SK-N-SH (cell line): Measurements from ENCODE around the gene NBEAL1. TPM values are rescaled to one million over a fixed set of nuclear protein-coding genes. Genes with fewer than 3 reads are reported as not detected.
"Not testable (repeated sequence)": the region's sequence is repeated elsewhere in the genome, so short reads cannot be mapped to it uniquely, and the experiment has no call there.

Experiments used
- CTCF ChIA-PET: fragments of 300-600, 350-600 bp; formaldehyde crosslinking; extraction: SDS; loops from one replicate; lab custom pipeline; 2021; lab: Yijun Ruan, JAX
- POLR2A ChIA-PET: fragments of 350-600 bp; sonication (Branson Sonifier 250); formaldehyde crosslinking; extraction: SDS; loops from one replicate; lab custom pipeline; 2020; ENCODE audit warnings: antibody characterized with exemption, inconsistent platforms; lab: Yijun Ruan, JAX
- DNase-seq: peaks from one replicate; pipeline ENCODE4 v3.0.0; 2012
- H2AFZ ChIP-seq: fragments of 200-600 bp; sonication (generic); 2 replicates; pipeline ENCODE4 v1.8.1; 2016; ENCODE audit warnings: antibody characterized with exemption, mild to moderate bottlenecking, low read depth
- H3F3A ChIP-seq: fragments of 200-600 bp; sonication (generic); replicated peaks from 2 replicates; pipeline ENCODE3; 2016; ENCODE audit warnings: antibody characterized with exemption, mild to moderate bottlenecking; ENCODE audit not compliant: insufficient read depth
- H3K27ac ChIP-seq, 2 experiments: fragments of 200-500 bp in 1 of 2; fragments of 200-600 bp in 1 of 2; sonication (Bioruptor generic) in 1 of 2; sonication (generic), shearing (Covaris generic) in 1 of 2; 2 replicates each; pipeline versions ENCODE4 v1.5.1 to v1.6.1; 2014 to 2016; ENCODE audit warnings: low read depth in 2 of 2, inconsistent platforms in 1 of 2, low read length in 1 of 2, mild to moderate bottlenecking in 1 of 2, mixed read lengths in 1 of 2
- H3K27me3 ChIP-seq: fragments of 200-600 bp; sonication (generic), shearing (Covaris generic); 2 replicates; pipeline ENCODE4 v1.6.1; 2016; ENCODE audit warnings: mixed run types; ENCODE audit not compliant: insufficient read depth
- H3K36me3 ChIP-seq, 2 experiments: fragments of 200-500 bp in 1 of 2; fragments of 200-600 bp in 1 of 2; sonication (Bioruptor generic) in 1 of 2; sonication (generic) in 1 of 2; replicated peaks in 1 of 2; 2 replicates each; pipeline versions ENCODE3 to v1.5.1; 2014 to 2016; ENCODE audit warnings: low read length in 1 of 2, mild to moderate bottlenecking in 1 of 2; ENCODE audit not compliant: insufficient read depth in 2 of 2, control insufficient read depth in 1 of 2
- H3K4me1 ChIP-seq, 2 experiments: fragments of 200-500 bp in 1 of 2; fragments of 200-600 bp in 1 of 2; sonication (Bioruptor generic) in 1 of 2; sonication (generic), shearing (Covaris generic) in 1 of 2; 2 replicates each; pipeline versions ENCODE4 v1.5.1 to v1.6.1; 2014 to 2016; ENCODE audit warnings: low read depth in 1 of 2, low read length in 1 of 2, mixed run types in 1 of 2; ENCODE audit not compliant: insufficient read depth in 2 of 2, control insufficient read depth in 1 of 2
- H3K4me2 ChIP-seq: fragments of 200-600 bp; sonication (generic), shearing (Covaris generic); 2 replicates; pipeline ENCODE4 v1.6.1; 2017; ENCODE audit warnings: mixed run types
- H3K4me3 ChIP-seq, 2 experiments: fragments of 200-500 bp in 1 of 2; fragments of 200-600 bp in 1 of 2; sonication (Bioruptor generic) in 1 of 2; sonication (generic), shearing (Covaris generic) in 1 of 2; 2 replicates each; pipeline versions ENCODE4 v1.5.1 to v1.8.1; 2014 to 2016; ENCODE audit warnings: low read depth in 2 of 2, inconsistent platforms in 1 of 2, low read length in 1 of 2, mild to moderate bottlenecking in 1 of 2, mixed read lengths in 1 of 2, moderate library complexity in 1 of 2
- H3K79me2 ChIP-seq: fragments of 200-600 bp; sonication (generic); 2 replicates; pipeline ENCODE4 v1.8.1; 2017; ENCODE audit warnings: mild to moderate bottlenecking; ENCODE audit not compliant: insufficient read depth
- H3K9ac ChIP-seq: fragments of 200-600 bp; sonication (generic); 2 replicates; pipeline ENCODE4 v1.6.1; 2017; ENCODE audit warnings: mixed run types
- H3K9me2 ChIP-seq: fragments of 200-600 bp; sonication (generic); 2 replicates; pipeline ENCODE4 v1.6.1; 2017; ENCODE audit warnings: mixed run types
- H3K9me3 ChIP-seq: fragments of 200-600 bp; sonication (generic); 2 replicates; pipeline ENCODE4 v1.6.1; 2017; ENCODE audit warnings: mixed run types, mild to moderate bottlenecking, moderate library complexity
- H4K20me1 ChIP-seq: fragments of 200-600 bp; sonication (generic); 2 replicates; pipeline ENCODE4 v1.6.1; 2017; ENCODE audit warnings: mild to moderate bottlenecking, mixed run types; ENCODE audit not compliant: insufficient read depth
- EP300 ChIP-seq, 2 experiments: IDR thresholded peaks; 2 replicates each; pipeline versions ENCODE4 v1.4.0 to v1.6.1; 2012; ENCODE audit warnings: borderline replicate concordance in 1 of 2, low read depth in 1 of 2, low read length in 1 of 2
- FOXJ3 ChIP-seq: sonication (generic); formaldehyde crosslinking; IDR thresholded peaks from 2 replicates; pipeline ENCODE4 v1.5.1; 2020; ENCODE audit warnings: mild to moderate bottlenecking, missing genetic modification reagents
- FOXM1 ChIP-seq: IDR thresholded peaks from 2 replicates; pipeline ENCODE4 v1.4.0; 2012; ENCODE audit warnings: low read depth, mild to moderate bottlenecking
- JUND ChIP-seq: IDR thresholded peaks from 2 replicates; pipeline ENCODE4 v1.4.0; 2012
- NFIC ChIP-seq: IDR thresholded peaks from 2 replicates; pipeline ENCODE4 v1.4.0; 2012; ENCODE audit warnings: borderline replicate concordance
- SIN3A ChIP-seq: IDR thresholded peaks from 2 replicates; pipeline ENCODE4 v1.6.1; 2012; ENCODE audit warnings: low read depth, mild to moderate bottlenecking, low read length, moderate library complexity, borderline replicate concordance
- SMC3 ChIP-seq: IDR thresholded peaks from 2 replicates; pipeline ENCODE4 v1.6.1; 2012; ENCODE audit warnings: low read depth, low read length, improper control_type of control experiment
- TEAD4 ChIP-seq: IDR thresholded peaks from 2 replicates; pipeline ENCODE4 v1.4.0; 2012; ENCODE audit warnings: mild to moderate bottlenecking, borderline replicate concordance; ENCODE audit not compliant: insufficient read depth
- WGBS: methylation state at CpG from one replicate; pipeline ENCODE4 v1.1.6; 2017; ENCODE audit warnings: low lambda C conversion rate; 5-methylcytosine and 5-hydroxymethylcytosine counted together
- polyA plus RNA-seq, 3 experiments: library from polyadenylated mRNA; depleted of rRNA; stranded (reverse); fragments of >200 nt; gene quantifications; 2 replicates each; pipeline ENCODE4 v1.2.3, GENCODE V29; 2012
- TF ChIP-seq, protein P1 (sequence below): IDR thresholded peaks from 2 replicates; pipeline ENCODE4 v1.4.0; 2012; ENCODE audit warnings: low read depth, borderline replicate concordance
- TF ChIP-seq, protein P2 (sequence below): fragments of 200-600 bp; sonication (generic); IDR thresholded peaks from 2 replicates; pipeline ENCODE4 v1.6.1; 2017; ENCODE audit warnings: antibody characterized with exemption, mild to moderate bottlenecking, moderate library complexity

NBEAL1 gene
- polyA plus RNA-seq, 1 of the 3 experiments (the other 2 are of a cell fraction): 3.3 TPM

DNA sequence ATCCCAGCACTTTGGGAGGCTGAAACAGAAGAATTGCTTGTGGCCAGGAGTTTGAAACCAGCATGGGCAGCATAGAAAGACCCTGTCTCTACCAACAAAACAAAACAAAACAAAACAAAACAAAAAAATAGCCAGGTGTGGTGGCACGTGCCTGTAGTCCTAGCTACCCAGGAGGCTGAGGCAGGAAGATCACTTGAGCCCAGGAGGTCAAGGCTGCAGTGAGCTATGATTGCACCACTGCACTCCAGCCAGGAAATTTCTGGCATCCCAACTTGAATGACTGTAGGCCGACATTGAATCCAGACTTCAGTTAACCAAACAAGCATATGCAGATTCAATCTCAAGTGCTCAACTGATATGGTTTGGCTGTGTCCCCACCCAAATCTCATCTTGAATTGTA, 215.0 kb downstream of the NBEAL1 start:
- CTCF ChIA-PET, DNase-seq, H2AFZ ChIP-seq, H3K4me1 ChIP-seq, H3K79me2 ChIP-seq, H3K27ac ChIP-seq, H3K27me3 ChIP-seq, H3K4me2 ChIP-seq, H3F3A ChIP-seq, H4K20me1 ChIP-seq, H3K9me2 ChIP-seq, POLR2A ChIA-PET, H3K4me3 ChIP-seq, H3K9me3 ChIP-seq, H3K9ac ChIP-seq: not testable (repeated sequence)
- peaks cover 2 to 15% of the 10 kb centered on the region in 2 experiments for H3K36me3 ChIP-seq
- WGBS: 89% methylated on average over 2 of the region's 2 CpGs

DNA sequence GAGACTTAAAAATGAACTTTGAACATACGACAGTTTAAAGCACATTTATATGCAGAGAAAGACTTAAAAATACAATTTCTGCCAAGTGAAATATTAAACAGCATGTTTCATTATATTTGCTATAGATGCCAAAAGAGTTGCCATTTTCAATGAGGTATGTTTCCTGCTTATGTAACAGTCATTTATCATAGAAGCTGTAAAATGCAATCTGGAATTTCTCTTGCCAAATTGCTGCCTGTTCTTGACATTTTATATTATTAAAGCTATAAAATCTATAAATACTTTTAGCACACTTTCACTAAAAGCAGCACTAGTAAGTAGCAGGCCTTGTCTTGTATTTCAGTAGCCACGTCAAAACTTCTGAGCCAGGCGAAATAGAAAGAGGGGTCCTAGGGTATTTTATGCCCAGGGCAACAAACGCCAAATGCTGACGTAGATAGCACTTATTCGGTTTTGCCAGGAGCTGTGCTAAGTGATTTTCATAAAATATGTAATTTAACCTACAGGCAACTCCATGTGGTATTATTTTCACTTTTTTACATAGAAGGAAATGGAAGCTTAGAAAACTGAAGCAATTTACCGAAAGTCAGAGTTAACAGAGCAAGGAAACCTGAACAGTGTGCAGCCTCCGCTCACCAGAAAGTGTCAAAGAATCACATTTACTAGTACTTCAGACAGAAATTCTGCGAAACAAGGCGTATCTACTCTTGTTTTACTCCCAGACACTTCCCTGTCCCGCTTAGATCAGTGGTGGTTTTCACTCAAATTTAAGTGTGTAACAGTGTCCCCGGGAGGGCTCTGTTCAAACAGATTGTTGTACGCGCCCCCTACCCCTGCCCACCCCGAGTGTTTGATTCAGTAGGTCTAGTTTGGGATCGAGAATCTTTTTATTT, 222.9 kb downstream of the NBEAL1 start:
- Histone ChIP-seq H3K27ac (peak overlapping the region in 1 of 2 experiments; percentile 98; a peak in 1 of 4 replicates), H3K9ac (peak overlapping the region; percentile 95; the same call in 1 of the 2 replicates), H3K9me3 (no peaks in the 10 kb centered on the region), H3K4me1 (peaks cover 0 to 10% of the 10 kb centered on the region in 2 experiments; a peak in 1 of 4 replicates), H3K4me3 (peak overlapping the region; percentile 59 to 94), H3K27me3 (no peaks in the 10 kb centered on the region), H2AFZ (peak overlapping the region; percentile 88; the same call in 1 of the 2 replicates), H3K36me3 (peaks cover 0 to 9% of the 10 kb centered on the region in 2 experiments), H3K79me2 (peaks cover 32% of the 10 kb centered on the region), H3F3A (peaks cover 12% of the 10 kb centered on the region), H3K4me2 (peak overlapping the region; percentile 85), H3K9me2 (no peaks in the 10 kb centered on the region), H4K20me1 (no peaks in the 10 kb centered on the region)
- WGBS: 78% methylated on average over 16 of the region's 16 CpGs
- peak; percentile 30 for DNase-seq
- ChIA-PET POLR2A (interaction anchor here (0.7 to 2.1 kb wide), 3 partner anchors 326 to 367 kb away, joined by 3 to 5 read pairs (median 4); partner anchors contain the start of genes ICA1L and WDR12), CTCF (interaction anchor here (0.6 to 2.8 kb wide), 6 partner anchors 11 to 578 kb away, joined by 3 to 13 read pairs (median 3); no protein-coding TSS in a partner anchor)
- TF ChIP-seq FOXM1 (no peak), FOXJ3 (CRISPR knock-in tag) (no peak)

- Histone ChIP-seq H3F3A (peaks cover 12% of the 10 kb centered on the region), H3K9me2 (no peaks in the 10 kb centered on the region), H3K27ac (peak overlapping the region; percentile 75 to 98), H3K27me3 (no peaks in the 10 kb centered on the region), H3K4me2 (peak overlapping the region; percentile 85), H4K20me1 (no peaks in the 10 kb centered on the region), H3K4me3 (peak overlapping the region; percentile 59 to 94), H2AFZ (peak overlapping the region; percentile 88), H3K9me3 (no peaks in the 10 kb centered on the region), H3K36me3 (peaks cover 0 to 13% of the 10 kb centered on the region in 2 experiments), H3K79me2 (peaks cover 39% of the 10 kb centered on the region), H3K9ac (peak overlapping the region; percentile 95), H3K4me1 (peaks cover 0 to 10% of the 10 kb centered on the region in 2 experiments; a peak in 1 of 4 replicates)
- WGBS: 18% methylated on average over 20 of the region's 22 CpGs
- CTCF ChIA-PET: interaction anchor here (0.6 to 2.8 kb wide), 10 partner anchors 12 to 577 kb away, joined by 3 to 13 read pairs (median 3); no protein-coding TSS in a partner anchor
- POLR2A ChIA-PET: interaction anchor here (0.7 to 2.1 kb wide), 4 partner anchors 90 to 367 kb away, joined by 3 to 5 read pairs (median 4); partner anchors contain the start of genes ABI2, ICA1L and WDR12
- DNase-seq: no peak
- TF ChIP-seq JUND: no peak
- TF ChIP-seq TEAD4: no peak
- TF ChIP-seq, protein P1, sequence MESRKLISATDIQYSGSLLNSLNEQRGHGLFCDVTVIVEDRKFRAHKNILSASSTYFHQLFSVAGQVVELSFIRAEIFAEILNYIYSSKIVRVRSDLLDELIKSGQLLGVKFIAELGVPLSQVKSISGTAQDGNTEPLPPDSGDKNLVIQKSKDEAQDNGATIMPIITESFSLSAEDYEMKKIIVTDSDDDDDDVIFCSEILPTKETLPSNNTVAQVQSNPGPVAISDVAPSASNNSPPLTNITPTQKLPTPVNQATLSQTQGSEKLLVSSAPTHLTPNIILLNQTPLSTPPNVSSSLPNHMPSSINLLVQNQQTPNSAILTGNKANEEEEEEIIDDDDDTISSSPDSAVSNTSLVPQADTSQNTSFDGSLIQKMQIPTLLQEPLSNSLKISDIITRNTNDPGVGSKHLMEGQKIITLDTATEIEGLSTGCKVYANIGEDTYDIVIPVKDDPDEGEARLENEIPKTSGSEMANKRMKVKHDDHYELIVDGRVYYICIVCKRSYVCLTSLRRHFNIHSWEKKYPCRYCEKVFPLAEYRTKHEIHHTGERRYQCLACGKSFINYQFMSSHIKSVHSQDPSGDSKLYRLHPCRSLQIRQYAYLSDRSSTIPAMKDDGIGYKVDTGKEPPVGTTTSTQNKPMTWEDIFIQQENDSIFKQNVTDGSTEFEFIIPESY: no peak
- TF ChIP-seq NFIC: no peak
- TF ChIP-seq EP300 (IDR thresholded peaks at IDR 0.05; ENCODE audit: borderline replicate concordance in 1 of 2, low read depth in 1 of 2, low read length in 1 of 2): no peak
- TF ChIP-seq SIN3A: no peak
- TF ChIP-seq, protein P2, sequence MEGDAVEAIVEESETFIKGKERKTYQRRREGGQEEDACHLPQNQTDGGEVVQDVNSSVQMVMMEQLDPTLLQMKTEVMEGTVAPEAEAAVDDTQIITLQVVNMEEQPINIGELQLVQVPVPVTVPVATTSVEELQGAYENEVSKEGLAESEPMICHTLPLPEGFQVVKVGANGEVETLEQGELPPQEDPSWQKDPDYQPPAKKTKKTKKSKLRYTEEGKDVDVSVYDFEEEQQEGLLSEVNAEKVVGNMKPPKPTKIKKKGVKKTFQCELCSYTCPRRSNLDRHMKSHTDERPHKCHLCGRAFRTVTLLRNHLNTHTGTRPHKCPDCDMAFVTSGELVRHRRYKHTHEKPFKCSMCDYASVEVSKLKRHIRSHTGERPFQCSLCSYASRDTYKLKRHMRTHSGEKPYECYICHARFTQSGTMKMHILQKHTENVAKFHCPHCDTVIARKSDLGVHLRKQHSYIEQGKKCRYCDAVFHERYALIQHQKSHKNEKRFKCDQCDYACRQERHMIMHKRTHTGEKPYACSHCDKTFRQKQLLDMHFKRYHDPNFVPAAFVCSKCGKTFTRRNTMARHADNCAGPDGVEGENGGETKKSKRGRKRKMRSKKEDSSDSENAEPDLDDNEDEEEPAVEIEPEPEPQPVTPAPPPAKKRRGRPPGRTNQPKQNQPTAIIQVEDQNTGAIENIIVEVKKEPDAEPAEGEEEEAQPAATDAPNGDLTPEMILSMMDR: no peak
- no peak for TF ChIP-seq SMC3
Observed at GRCh38 chr2:203238292-203238703, 223.6 kb downstream of the NBEAL1 start.
